Upper lobe of left lung (tissue), 4 donors: ENCODE measurements around the gene MYO1E.

Experiments used
- CTCF ChIP-seq, 6 experiments: fragments of 450-650 bp in 4 of 6; fragments of 200-600 bp in 2 of 6; sonication (generic) in 2 of 6; IDR thresholded peaks; one replicate each; pipeline ENCODE4 v1.5.1; 2016 to 2019; ENCODE audit warnings: antibody characterized with exemption in 6 of 6
- POLR2A ChIP-seq, 4 donors: fragments of 450-650 bp; IDR thresholded peaks; one replicate each; pipeline ENCODE4 v1.5.1; 2016 to 2017; ENCODE audit warnings: antibody characterized with exemption in 4 of 4, mild to moderate bottlenecking in 2 of 4
- POLR2AphosphoS5 ChIP-seq, 2 donors: sonication (generic); formaldehyde crosslinking; IDR thresholded peaks; one replicate each; pipeline ENCODE4 v1.5.1; 2017; ENCODE audit warnings: antibody characterized with exemption in 2 of 2

- no peak for TF ChIP-seq CTCF (IDR thresholded peaks at IDR 0.05)
- no peak for TF ChIP-seq POLR2AphosphoS5 (IDR thresholded peaks at IDR 0.05)
- TF ChIP-seq POLR2A (IDR thresholded peaks at IDR 0.05): no peak
These were observed 113.3 kb downstream of the MYO1E start for GRCh38 chr15:59259137-59259943.
